ENCODE results near the gene GRK2.
A peak's percentile ranks its signal among the peaks of the same experiment; 100 is the strongest.

The GRK2 gene

DNA sequence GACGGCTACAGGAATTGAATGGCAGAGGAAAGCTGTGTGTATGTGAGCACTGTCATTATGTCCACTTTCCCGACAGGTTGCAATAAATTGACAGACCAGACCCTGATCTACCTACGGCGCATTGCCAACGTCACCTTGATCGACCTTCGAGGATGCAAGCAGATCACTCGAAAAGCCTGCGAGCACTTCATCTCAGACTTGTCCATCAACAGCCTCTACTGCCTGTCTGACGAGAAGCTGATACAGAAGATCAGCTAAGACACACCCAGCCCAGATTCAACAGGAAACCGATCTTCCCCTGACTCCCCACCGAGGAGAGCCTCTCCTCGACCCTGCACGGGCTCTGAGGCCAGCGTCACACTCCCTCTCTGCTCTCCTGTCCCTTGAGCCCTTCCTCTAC is 11.5 kb upstream of the GRK2 start:
- DNase-seq: no peak

DNA sequence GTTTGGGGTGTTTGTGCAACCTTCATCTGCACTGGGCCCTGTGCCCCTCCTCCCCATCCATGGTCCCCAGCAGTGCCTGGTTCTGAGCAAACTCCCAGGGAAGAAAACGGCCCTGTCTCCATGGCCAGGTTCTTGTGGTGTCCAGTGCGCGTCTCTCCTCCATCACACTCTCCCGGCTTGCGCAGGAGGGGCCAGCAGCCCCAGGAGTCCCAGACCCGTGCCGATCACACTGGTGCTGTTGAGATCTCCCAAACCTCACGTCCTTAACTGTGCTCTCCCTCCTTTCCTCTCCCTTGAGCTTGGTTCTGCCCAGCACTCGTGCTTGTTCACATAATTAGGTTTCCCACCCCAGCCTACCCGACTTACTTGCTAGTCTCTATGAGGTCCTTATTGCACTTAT is 10.9 kb upstream of the GRK2 start:
- DNase-seq: no peak

DNA sequence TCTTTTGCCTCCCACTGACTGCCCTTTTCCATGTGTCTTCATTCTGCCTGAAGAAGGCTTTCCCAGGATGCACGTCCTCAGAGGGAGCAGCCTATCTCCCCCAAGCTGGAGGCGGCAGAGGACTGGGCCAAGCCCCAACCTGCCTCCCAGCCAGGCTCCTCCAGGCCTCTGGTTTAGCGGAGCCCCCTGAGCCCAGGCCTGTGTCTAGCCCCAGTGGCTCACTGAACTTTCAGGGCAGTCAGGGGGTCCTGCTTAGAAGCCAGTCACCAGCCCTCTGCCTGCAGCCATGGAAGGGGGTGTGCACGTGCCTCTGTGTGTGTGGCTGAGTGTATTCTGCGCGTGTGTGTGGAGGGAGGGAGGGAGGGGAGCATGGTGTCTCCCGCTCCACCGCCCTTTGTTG is 10.4 kb upstream of the GRK2 start:
- DNase-seq: no peak

GRCh38 chr11:67256477-67257135 is 9.7 kb upstream of the GRK2 start:
- DNase-seq: no peak

- DNase-seq: no peak
Measured at GRCh38 chr11:67260406-67260805, 5.9 kb upstream of the GRK2 start.

DNA sequence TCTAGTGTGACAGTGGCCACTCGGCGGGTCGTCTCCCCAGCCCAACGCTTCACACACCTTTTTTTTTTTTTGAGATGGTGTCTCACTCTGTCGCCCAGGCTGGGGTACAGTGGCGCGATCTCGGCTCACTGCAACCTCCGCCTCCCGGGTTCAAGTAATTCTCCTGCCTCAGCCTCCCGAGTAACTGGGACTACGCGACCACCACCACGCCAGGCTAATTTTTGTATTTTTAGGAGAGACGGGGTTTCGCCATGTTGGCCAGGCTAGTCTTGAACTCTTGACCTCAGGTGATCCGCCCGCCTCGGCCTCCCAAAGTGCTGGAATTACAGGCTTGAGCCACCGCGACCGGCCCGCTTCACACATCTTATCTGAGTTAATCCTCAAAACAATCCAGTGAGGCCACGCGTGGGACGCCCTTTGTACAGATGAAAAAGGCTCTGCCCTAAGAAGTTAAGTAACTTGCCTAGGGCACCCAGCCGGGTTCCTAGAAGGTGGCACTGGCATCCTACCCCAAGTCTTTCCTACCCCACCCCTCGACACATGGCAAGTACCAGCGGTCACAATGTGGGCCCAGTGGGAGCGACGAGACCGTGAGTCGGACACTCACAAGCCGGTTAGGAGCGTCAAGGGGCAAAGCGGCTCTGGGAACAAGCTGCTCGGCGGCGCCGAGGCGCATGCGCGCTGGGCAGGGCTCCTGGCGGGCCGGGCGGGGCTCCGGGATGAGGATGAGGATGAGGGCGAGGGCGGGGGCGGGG is 5.2 kb upstream of the GRK2 start:
- DNase-seq: peak; percentile 31

DNA sequence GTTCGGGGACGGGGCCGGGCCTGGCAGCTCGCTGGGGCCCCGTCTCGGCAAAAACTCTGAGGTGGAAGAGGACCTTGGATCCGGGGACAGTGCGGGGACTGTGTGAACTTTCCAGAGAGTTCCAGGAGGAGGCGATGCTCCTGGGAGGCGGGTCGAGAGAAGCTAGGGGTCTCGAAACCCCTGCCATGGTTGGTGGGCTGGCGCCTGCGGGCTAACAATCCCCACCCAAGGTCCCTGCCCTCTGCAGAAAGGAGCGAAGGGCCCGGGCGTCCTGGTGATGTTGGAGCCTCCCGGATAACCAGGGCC is 4.7 kb upstream of the GRK2 start:
- no peak for DNase-seq

- no peak for DNase-seq
Measured at GRCh38 chr11:67261946-67262681, 4.2 kb upstream of the GRK2 start.

GRCh38 chr11:67262731-67263675 is 3.3 kb upstream of the GRK2 start:
- peak; percentile 81 for DNase-seq

- no peak for DNase-seq
Measured at GRCh38 chr11:67264260-67264659, 2.0 kb upstream of the GRK2 start.

DNA sequence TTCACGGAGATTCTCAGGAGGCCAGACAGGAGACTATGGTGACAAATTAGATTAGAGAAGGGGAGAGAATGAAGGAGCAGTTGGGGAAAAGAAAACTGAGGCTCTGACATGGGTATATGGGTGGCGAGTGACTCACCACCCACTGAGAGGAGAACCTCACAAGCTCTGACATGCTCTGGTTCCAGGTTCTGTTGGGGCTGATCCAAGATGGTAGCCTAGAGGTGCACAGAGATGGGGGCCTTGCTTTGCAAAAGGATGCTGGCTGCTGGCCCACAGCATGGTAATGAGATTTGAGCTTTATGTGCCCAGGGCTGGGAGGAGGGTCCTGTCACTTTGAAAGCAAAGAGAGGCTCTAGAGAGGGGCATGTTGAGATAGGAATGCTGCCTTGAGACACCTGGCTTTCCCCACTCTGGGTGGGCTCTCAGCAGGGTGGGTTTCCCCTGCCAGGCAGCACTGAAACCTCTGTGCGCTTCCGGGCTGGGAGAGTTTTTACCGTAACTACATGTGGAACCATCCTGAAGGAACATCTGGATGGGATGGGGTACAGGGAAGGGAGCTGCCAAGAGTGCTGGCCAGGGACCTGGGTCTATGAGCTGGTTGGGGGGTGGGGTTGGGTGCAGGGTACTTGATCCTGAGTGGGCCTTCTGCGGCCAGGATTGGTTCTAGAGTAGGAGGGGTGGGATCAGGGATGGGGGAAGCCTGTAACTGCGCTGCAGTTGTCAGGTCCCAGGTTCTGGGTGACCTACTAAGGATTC is 1.2 kb upstream of the GRK2 start:
- no peak for DNase-seq

- no peak for DNase-seq
Measured at GRCh38 chr11:67265633-67266448, 432 bp upstream of the GRK2 start.

DNA sequence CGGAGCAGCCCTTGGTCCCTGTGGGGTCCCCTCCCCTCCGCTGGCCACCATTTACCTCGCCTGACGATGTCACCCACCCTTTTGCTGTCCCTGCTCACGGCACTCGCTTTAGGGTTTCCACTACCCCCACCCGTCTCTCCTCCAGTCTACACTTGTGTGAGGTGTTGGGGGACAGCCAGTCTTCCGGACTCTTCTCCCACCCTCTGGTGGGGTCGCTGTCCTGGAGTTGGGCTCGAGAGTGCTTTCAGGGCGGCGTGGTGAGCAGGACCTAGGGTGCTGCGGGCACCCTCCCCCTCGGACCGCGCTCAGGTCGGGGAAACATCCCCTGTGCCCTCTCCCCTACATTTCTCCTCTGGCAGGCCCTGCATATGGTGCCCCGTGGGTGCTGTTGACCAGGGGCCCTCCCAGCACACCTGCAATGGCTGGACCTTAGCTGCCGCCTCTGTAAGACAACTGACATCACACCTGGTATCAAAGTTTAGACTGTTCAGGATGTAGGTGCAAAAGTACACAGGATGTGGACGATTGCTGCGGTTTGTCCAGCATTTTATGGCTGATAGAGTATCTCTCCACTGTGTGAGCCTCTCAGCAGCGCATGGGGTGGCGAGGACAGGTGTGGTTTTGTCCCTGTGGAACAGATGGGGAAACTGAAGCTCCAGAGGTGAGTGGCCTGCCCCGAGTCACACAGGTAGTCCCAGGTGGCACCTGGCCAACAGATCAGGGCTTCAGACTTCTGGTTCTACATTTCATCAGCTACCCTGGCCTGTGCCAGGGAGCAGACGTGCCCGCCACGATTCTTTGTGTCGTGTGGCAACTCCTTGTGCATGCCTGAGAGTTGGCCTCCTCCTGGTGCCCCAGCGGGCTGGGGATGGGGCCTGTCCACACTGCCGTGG is 1.2 kb downstream of the GRK2 start:
- DNase-seq: no peak

- no peak for DNase-seq
Measured at GRCh38 chr11:67268081-67268961, 2.0 kb downstream of the GRK2 start.

- no peak for DNase-seq
Measured at GRCh38 chr11:67268962-67269268, 2.6 kb downstream of the GRK2 start.

GRCh38 chr11:67269401-67270255 is 3.4 kb downstream of the GRK2 start:
- no peak for DNase-seq

GRCh38 chr11:67270256-67271204 is 4.3 kb downstream of the GRK2 start:
- no peak for DNase-seq
